GM06990 (cell line): ENCODE measurements around the gene SFMBT1.

Source experiments
- DNase-seq: peaks from one replicate; pipeline ENCODE4 v3.0.0-alpha.2; 2011; ENCODE audit not compliant: insufficient read length; ENCODE audit errors: extremely low read depth
- H3K27me3 ChIP-seq: replicated peaks from 2 replicates; pipeline ENCODE4 v1.6.0; 2011; ENCODE audit warnings: low read length; ENCODE audit not compliant: control insufficient read depth, insufficient read depth
- H3K36me3 ChIP-seq: 2 replicates; pipeline ENCODE4 v1.5.1; 2011; ENCODE audit warnings: low read length; ENCODE audit not compliant: control insufficient read depth, insufficient read depth
- H3K4me3 ChIP-seq: replicated peaks from 2 replicates; pipeline ENCODE4 v1.5.1; 2011; ENCODE audit warnings: low read depth, mild to moderate bottlenecking, control low read depth, low read length
- TF ChIP-seq, protein P1 (sequence below): IDR thresholded peaks from 2 replicates; pipeline ENCODE4 v1.5.1; 2011; ENCODE audit warnings: low read length, control low read depth, mild to moderate bottlenecking, inconsistent platforms; ENCODE audit not compliant: insufficient read depth, poor library complexity, severe bottlenecking

SFMBT1 gene

DNA sequence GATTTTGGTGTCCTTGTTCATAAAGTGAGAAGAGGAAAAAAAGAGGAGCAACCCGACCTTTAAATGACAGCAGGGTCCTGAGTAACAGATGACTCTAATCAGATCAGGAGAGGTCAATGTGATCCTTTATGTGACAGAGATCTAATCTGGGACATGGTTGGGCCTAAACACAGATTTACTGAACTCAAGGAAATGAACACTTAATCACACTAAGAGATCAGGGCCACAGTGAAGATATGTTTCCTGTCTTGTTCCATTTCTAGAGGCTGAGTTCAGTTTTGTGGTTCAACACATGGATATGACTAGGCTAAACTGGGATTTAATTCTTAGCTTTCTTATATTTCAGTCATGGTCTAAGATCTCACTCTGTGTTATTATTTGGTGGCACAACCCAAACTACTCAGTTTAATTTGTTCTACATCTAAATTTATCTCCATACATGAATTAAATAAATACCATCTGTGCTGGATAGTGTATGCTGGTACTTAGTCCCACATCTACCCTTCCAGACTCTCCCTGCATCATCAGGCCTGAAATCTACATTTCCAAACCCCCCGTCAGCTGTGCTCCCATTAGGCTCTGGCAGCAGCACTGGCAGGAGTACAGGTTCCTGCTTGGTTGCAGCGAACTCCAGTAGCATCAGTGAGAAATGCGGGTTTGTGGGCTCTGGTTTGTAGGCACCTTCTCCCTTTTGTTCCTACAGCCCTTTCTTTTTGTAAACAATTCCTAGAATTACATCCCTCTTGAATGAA, 22.6 kb downstream of the SFMBT1 start:
- no peaks in the 10 kb centered on the region for H3K36me3 ChIP-seq
- TF ChIP-seq, protein P1, sequence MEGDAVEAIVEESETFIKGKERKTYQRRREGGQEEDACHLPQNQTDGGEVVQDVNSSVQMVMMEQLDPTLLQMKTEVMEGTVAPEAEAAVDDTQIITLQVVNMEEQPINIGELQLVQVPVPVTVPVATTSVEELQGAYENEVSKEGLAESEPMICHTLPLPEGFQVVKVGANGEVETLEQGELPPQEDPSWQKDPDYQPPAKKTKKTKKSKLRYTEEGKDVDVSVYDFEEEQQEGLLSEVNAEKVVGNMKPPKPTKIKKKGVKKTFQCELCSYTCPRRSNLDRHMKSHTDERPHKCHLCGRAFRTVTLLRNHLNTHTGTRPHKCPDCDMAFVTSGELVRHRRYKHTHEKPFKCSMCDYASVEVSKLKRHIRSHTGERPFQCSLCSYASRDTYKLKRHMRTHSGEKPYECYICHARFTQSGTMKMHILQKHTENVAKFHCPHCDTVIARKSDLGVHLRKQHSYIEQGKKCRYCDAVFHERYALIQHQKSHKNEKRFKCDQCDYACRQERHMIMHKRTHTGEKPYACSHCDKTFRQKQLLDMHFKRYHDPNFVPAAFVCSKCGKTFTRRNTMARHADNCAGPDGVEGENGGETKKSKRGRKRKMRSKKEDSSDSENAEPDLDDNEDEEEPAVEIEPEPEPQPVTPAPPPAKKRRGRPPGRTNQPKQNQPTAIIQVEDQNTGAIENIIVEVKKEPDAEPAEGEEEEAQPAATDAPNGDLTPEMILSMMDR = no peak
- H3K4me3 ChIP-seq = no peak overlapping the region
- no peak for DNase-seq
- no peaks in the 10 kb centered on the region for H3K27me3 ChIP-seq

DNA sequence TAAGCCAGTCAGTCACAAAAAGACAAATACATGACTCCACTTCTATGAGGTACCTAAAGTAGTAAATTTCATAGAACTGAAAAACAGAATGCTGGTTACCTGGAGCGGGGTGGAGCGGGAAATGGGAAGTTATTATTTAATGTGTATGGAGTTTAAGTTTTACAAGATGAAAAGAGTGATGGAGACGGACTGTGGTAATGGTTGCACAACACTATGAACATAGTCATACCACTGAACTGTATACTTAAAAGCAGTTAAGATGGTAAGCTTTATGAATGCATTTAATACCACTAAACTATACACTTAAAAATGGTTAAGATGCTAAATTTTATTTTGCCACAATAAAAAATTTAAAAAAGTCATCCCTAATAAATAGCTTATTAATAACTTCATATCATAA, 23.2 kb downstream of the SFMBT1 start:
- no peak overlapping the region for H3K4me3 ChIP-seq
- no peaks in the 10 kb centered on the region for H3K36me3 ChIP-seq
- TF ChIP-seq, protein P1 = no peak
- DNase-seq = no peak
- no peaks in the 10 kb centered on the region for H3K27me3 ChIP-seq

DNA sequence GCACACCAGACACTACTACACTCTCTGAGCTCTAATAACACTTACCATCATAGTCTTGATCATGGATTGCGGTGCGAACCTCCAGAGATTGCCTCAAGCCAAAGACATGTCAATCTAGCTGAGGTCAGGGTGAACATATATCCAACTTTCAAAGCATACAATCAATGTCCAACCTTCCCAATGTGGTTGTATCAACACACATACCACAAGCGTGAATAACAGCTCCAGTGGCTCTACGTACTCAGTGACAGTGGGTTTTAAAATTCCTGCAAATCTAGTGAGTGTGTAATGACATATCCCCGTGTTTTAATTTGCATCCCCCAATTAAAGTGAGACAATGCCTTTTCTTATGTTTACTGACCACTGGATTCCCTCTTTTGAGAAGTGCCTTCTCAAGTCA, 29.6 kb downstream of the SFMBT1 start:
- DNase-seq = no peak
- TF ChIP-seq, protein P1 = no peak
- Histone ChIP-seq H3K36me3 (no peaks in the 10 kb centered on the region), H3K27me3 (no peaks in the 10 kb centered on the region), H3K4me3 (no peak overlapping the region)

DNA sequence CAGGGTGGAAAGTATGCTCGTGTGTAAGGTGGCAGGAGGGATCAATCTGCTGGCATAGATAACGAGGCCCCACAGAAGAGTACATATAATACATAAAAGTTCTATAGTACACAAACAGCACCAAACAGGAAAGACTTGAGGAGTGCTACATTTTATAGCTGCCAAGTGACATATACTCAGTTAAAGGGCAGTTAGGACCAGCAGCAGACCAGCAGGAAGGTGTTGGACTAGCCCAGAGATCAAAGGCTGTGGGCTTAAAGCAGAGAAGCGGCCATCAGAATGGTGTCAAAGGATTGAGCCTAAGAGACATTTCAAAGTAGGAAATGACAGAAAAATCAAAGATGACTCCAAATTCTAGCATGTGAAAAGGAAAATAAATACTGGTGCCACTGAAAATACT, 34.5 kb downstream of the SFMBT1 start:
- TF ChIP-seq, protein P1 = no peak
- Histone ChIP-seq H3K4me3 (no peak overlapping the region), H3K36me3 (no peaks in the 10 kb centered on the region), H3K27me3 (no peaks in the 10 kb centered on the region)
- no peak for DNase-seq

DNA sequence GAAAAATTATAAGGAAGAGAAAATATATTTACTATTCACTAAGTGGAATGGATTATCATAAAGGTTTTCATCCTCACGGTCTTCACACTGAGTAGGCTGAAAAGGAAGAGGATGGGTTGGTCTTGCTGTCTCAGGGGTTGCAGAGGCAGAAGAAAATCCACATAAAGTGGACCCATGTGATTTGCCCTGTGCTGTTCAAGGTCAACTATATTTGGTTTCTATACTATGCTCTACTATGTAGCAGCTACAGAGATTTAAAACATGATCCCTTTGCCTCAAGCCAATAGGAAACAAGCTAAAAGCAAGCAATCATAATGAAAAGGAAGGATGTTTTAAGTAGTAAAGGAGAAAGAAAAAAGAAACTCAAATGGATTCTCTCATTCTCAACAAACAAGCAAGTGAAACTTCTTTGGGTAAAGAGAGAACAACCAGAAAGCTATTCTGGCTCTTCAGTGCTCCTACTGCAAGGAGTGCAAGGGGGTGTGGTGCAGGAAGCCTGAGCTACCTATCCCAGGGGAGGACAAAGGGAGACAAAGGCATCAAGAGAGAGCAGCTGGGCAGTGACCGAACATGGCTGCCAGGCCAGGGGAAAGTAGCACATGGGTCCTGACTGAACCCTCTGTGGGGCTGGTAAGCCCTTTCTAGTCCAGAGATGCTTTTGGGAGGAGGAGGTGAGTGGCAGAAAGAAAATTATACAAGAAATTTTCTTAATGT, 35.9 kb downstream of the SFMBT1 start:
- no peak overlapping the region for H3K4me3 ChIP-seq
- H3K36me3 ChIP-seq = no peaks in the 10 kb centered on the region
- DNase-seq = no peak
- H3K27me3 ChIP-seq = no peaks in the 10 kb centered on the region
- TF ChIP-seq, protein P1 = no peak
